Duodenal mucosa (tissue), 2 donors: ENCODE measurements around the gene GIPC2.
"Not testable (repeated sequence)": the region's sequence is repeated elsewhere in the genome, so short reads cannot be mapped to it uniquely, and the experiment has no call there.

ENCODE experiments used
- H3K27ac ChIP-seq: one replicate; pipeline ENCODE4 v1.7.0; 2013; ENCODE audit warnings: low read depth, low read length
- H3K27me3 ChIP-seq, 2 donors: one replicate each; pipeline ENCODE4 v1.7.0; 2013; ENCODE audit warnings: low read length in 2 of 2, control low read depth in 1 of 2; ENCODE audit not compliant: insufficient read depth in 2 of 2, control insufficient read depth in 1 of 2
- H3K36me3 ChIP-seq, 2 donors: one replicate each; pipeline ENCODE4 v1.7.0; 2013; ENCODE audit warnings: low read length in 2 of 2, control low read depth in 1 of 2; ENCODE audit not compliant: insufficient read depth in 2 of 2, control insufficient read depth in 1 of 2
- H3K4me1 ChIP-seq, 2 donors: one replicate each; pipeline ENCODE4 v1.7.0; 2013; ENCODE audit warnings: low read length in 2 of 2, control low read depth in 1 of 2; ENCODE audit not compliant: insufficient read depth in 2 of 2, control insufficient read depth in 1 of 2
- H3K4me3 ChIP-seq, 2 donors: one replicate each; pipeline ENCODE4 v1.7.0; 2013; ENCODE audit warnings: low read length in 2 of 2, low read depth in 1 of 2
- H3K9ac ChIP-seq, 2 donors: one replicate each; pipeline ENCODE4 v1.7.0; 2013; ENCODE audit warnings: low read length in 2 of 2, low read depth in 1 of 2
- H3K9me3 ChIP-seq, 2 donors: one replicate each; pipeline ENCODE4 v1.7.0; 2013; ENCODE audit warnings: low read length in 2 of 2, control low read depth in 1 of 2; ENCODE audit not compliant: control insufficient read depth in 1 of 2

The GIPC2 gene

GRCh38 chr1:78078358-78078757, 32.6 kb downstream of the GIPC2 start:
- Histone ChIP-seq H3K9me3 (no peaks in the 10 kb centered on the region), H3K36me3 (peaks cover 0 to 7% of the 10 kb centered on the region in 2 donors), H3K4me3 (no peak overlapping the region), H3K9ac (no peak overlapping the region), H3K27me3 (no peaks in the 10 kb centered on the region), H3K27ac (no peak overlapping the region), H3K4me1 (peaks cover 8 to 9% of the 10 kb centered on the region in 2 donors)

GRCh38 chr1:78079580-78079979, 33.8 kb downstream of the GIPC2 start:
- Histone ChIP-seq H3K9ac (no peak overlapping the region), H3K27me3 (no peaks in the 10 kb centered on the region), H3K4me1 (peaks cover 8 to 9% of the 10 kb centered on the region in 2 donors), H3K36me3 (peaks cover 0 to 7% of the 10 kb centered on the region in 2 donors), H3K27ac (no peak overlapping the region), H3K4me3 (no peak overlapping the region), H3K9me3 (no peaks in the 10 kb centered on the region)

GRCh38 chr1:78080767-78081166, 35.0 kb downstream of the GIPC2 start:
- Histone ChIP-seq H3K4me3 (peak overlapping the region; percentile 8 to 25), H3K4me1 (peaks cover 8 to 9% of the 10 kb centered on the region in 2 donors), H3K27ac (no peak overlapping the region), H3K27me3 (no peaks in the 10 kb centered on the region), H3K9me3 (peaks cover 0 to under 1% of the 10 kb centered on the region in 2 donors), H3K36me3 (peaks cover 0 to 7% of the 10 kb centered on the region in 2 donors), H3K9ac (no peak overlapping the region)

DNA sequence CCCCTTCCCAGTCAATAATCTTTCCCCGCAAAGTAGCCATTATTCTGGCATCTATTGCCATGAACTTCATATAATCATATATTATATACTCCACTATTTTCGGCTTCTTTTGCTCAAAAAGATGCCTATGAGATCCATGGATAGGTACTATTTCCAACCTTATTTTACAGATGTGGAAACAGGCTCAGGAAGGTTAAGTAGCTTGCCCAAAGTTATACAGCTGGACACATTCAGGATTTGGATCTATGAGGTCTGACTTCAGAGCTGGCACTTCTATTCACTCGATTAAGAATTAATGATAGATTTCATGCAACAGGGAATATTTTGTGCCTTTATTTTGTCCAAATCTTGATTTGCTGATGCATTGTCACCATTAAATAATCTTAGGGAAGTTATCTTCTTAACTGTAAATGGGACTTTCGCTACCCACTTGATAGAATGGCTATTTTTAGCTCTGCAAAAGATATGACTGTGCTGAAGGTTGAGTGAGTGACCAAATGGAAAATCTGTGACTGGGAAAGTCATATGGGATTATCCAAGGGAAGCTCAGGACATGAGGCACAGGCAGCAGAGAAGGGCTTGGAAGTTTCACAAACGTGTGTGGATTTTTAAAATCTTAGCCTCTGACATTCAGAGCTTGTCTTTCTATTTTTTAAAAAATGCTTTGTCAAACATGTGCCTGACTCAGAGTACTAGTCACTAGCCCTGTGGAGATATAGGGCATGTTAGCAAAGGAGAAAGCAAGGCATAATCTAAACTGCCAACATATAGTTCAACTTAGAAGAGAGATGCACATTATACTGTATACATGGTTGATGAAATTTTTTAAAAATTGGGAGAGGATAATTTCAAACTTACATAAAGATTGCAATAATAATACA, 36.5 kb downstream of the GIPC2 start:
- Histone ChIP-seq H3K4me3 (no peak overlapping the region), H3K9ac (no peak overlapping the region), H3K27ac (no peak overlapping the region), H3K36me3 (peaks cover 0 to 7% of the 10 kb centered on the region in 2 donors), H3K9me3 (peaks cover 4 to 12% of the 10 kb centered on the region in 2 donors), H3K4me1 (peaks cover 8 to 9% of the 10 kb centered on the region in 2 donors), H3K27me3 (no peaks in the 10 kb centered on the region)

DNA sequence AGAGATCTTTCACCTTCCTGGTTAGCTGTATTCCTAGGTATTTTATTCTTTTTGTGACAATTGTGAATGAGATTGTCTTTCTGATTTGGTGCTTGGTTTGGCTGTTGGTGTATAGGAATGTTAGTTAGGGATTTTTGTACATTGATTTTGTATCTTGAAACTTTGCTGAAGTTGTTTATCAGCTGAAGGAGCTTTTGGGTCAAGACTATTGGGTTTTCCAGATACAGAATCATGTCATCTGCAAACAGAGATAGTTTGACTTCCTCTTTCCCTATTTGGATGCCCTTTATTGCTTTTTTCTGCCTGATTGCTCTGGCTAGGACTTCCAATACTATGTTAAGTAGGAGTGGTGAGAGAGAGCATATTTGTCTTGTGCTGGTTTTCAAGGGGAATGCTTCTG, 38.9 kb downstream of the GIPC2 start:
- not testable (repeated sequence) for H3K9ac ChIP-seq, H3K36me3 ChIP-seq, H3K4me3 ChIP-seq, H3K4me1 ChIP-seq, H3K27ac ChIP-seq, H3K27me3 ChIP-seq
- peaks cover 7 to 12% of the 10 kb centered on the region in 2 donors for H3K9me3 ChIP-seq

GRCh38 chr1:78086697-78087096, 40.9 kb downstream of the GIPC2 start:
- Histone ChIP-seq H3K36me3 (peaks cover 0 to 7% of the 10 kb centered on the region in 2 donors), H3K9ac (no peak overlapping the region), H3K27ac (no peak overlapping the region), H3K27me3 (no peaks in the 10 kb centered on the region), H3K9me3 (peaks cover 7 to 12% of the 10 kb centered on the region in 2 donors), H3K4me3 (no peak overlapping the region), H3K4me1 (peaks cover 0 to 3% of the 10 kb centered on the region in 2 donors)

- H3K27ac ChIP-seq, result no peak overlapping the region
- no peak overlapping the region for H3K4me3 ChIP-seq
- peaks cover 7 to 12% of the 10 kb centered on the region in 2 donors for H3K9me3 ChIP-seq
- no peak overlapping the region for H3K9ac ChIP-seq
- no peaks in the 10 kb centered on the region for H3K36me3 ChIP-seq
- no peaks in the 10 kb centered on the region for H3K27me3 ChIP-seq
- peaks cover 0 to 3% of the 10 kb centered on the region in 2 donors for H3K4me1 ChIP-seq
These were observed 42.2 kb downstream of the GIPC2 start for GRCh38 chr1:78088015-78088414.

GRCh38 chr1:78088486-78088885, 42.7 kb downstream of the GIPC2 start:
- Histone ChIP-seq H3K4me3 (no peak overlapping the region), H3K36me3 (no peaks in the 10 kb centered on the region), H3K9me3 (peaks cover 7 to 12% of the 10 kb centered on the region in 2 donors), H3K27me3 (no peaks in the 10 kb centered on the region), H3K4me1 (peaks cover 0 to 3% of the 10 kb centered on the region in 2 donors), H3K27ac (no peak overlapping the region), H3K9ac (no peak overlapping the region)

DNA sequence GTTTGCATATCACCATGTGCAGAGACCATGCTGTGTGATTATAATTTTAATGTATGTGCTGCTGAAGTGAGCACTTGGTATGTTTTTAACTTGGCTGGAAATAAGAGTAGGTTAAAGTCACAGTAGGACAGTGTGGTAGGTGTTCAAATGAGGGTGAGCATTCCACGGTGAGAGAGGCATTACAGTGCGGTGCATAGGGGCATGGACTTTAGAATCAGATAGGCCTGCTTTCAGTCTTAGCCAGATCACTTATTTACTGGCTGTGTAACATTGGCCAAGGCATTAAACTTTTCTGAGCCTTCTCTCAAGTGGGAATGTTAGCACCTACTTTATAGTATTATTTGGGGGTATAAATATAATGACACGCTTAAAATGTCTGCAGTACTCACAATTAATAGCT, 43.2 kb downstream of the GIPC2 start:
- H3K4me1 ChIP-seq, result peaks cover 0 to 3% of the 10 kb centered on the region in 2 donors
- H3K4me3 ChIP-seq, result no peak overlapping the region
- no peaks in the 10 kb centered on the region for H3K27me3 ChIP-seq
- no peak overlapping the region for H3K27ac ChIP-seq
- peaks cover 7 to 12% of the 10 kb centered on the region in 2 donors for H3K9me3 ChIP-seq
- H3K36me3 ChIP-seq, result no peaks in the 10 kb centered on the region
- H3K9ac ChIP-seq, result no peak overlapping the region

GRCh38 chr1:78090472-78091133, 44.8 kb downstream of the GIPC2 start:
- H3K9me3 ChIP-seq, result peaks cover 7 to 12% of the 10 kb centered on the region in 2 donors
- peaks cover 0 to 1% of the 10 kb centered on the region in 2 donors for H3K36me3 ChIP-seq
- peaks cover 0 to 3% of the 10 kb centered on the region in 2 donors for H3K4me1 ChIP-seq
- no peak overlapping the region for H3K27ac ChIP-seq
- H3K9ac ChIP-seq, result no peak overlapping the region
- no peaks in the 10 kb centered on the region for H3K27me3 ChIP-seq
- no peak overlapping the region for H3K4me3 ChIP-seq
